Ishikawa (cell line): ENCODE data around the gene SYNJ1.

Experiments
- CREB1 ChIP-seq: IDR thresholded peaks from 2 replicates; pipeline ENCODE4 v1.6.1; 2012; ENCODE audit warnings: low read depth
- EGR1 ChIP-seq: IDR thresholded peaks from 2 replicates; pipeline ENCODE4 v1.6.1; 2012
- EP300 ChIP-seq: IDR thresholded peaks from 2 replicates; pipeline ENCODE4 v1.6.1; 2012; ENCODE audit warnings: borderline replicate concordance
- FOXM1 ChIP-seq: IDR thresholded peaks from 2 replicates; pipeline ENCODE4 v1.6.1; 2012; ENCODE audit warnings: low read depth, borderline replicate concordance
- TAF1 ChIP-seq: IDR thresholded peaks from 2 replicates; pipeline ENCODE4 v1.6.1; 2012; ENCODE audit warnings: low read depth, mild to moderate bottlenecking
- USF1 ChIP-seq: IDR thresholded peaks from 2 replicates; pipeline ENCODE4 v1.6.1; 2012
- YY1 ChIP-seq: IDR thresholded peaks from 2 replicates; pipeline ENCODE4 v1.6.1; 2012; ENCODE audit warnings: low read depth

- TF ChIP-seq CREB1 = no peak
- no peak for TF ChIP-seq YY1
- no peak for TF ChIP-seq EGR1
- TF ChIP-seq FOXM1 = no peak
- no peak for TF ChIP-seq TAF1
- TF ChIP-seq USF1 = no peak
- TF ChIP-seq EP300 = no peak
These were observed 146.9 kb downstream of the SYNJ1 start for GRCh38 chr21:32580949-32581348.
